GM19455 (cell line): ENCODE measurements around the gene NPSR1.
"Not testable (repeated sequence)": the region's sequence is repeated elsewhere in the genome, so short reads cannot be mapped to it uniquely, and the experiment has no call there.

Source experiments
- ATAC-seq: cut with Tn5 transposase; IDR thresholded peaks from one replicate; pipeline ENCODE4 v1.9.1; 2021; ENCODE audit not compliant: unreplicated experiment

NPSR1 gene

DNA sequence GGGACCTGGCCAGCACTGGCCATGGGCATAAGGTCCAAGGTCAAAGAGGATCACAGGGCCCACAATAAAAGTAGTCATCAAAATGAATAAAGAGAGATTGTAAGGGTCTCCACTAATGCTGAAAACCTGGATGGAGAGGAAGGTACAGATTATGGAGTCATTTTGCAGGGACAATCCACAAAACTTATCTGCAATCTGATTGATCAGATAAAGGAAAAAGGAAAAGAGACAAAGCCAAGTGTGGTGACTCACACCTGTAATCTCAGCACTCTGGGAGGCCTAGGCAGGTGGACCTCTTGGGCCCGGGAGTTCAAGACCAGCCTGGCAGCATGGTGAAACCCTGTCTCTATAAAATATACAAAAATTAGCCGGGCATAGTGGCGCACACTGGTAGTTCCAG is 174.0 kb downstream of the NPSR1 start:
- ATAC-seq, result no peak

- ATAC-seq, result no peak
These were observed 178.0 kb downstream of the NPSR1 start for GRCh38 chr7:34835901-34836600.

DNA sequence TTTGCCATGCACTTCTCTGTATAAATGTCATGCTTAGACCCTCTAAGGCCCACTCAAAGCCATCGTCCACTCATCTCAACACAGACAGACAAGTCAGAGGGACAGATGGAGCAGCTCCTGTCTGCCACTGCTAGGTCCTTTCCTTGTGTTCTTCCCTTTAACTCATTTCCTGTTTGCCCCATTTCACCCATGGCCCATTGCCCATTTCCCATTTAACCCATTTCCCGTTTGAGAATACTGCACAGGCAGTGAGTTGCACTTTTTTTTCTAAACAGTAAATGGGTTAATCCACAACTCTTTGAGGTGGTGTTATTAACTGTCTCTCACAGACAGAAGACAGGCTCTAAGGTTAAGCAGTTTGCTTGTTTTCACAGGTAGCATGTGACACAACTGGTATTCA is 179.3 kb downstream of the NPSR1 start:
- no peak for ATAC-seq

- no peak for ATAC-seq
These were observed 179.8 kb downstream of the NPSR1 start for GRCh38 chr7:34837801-34838201.

DNA sequence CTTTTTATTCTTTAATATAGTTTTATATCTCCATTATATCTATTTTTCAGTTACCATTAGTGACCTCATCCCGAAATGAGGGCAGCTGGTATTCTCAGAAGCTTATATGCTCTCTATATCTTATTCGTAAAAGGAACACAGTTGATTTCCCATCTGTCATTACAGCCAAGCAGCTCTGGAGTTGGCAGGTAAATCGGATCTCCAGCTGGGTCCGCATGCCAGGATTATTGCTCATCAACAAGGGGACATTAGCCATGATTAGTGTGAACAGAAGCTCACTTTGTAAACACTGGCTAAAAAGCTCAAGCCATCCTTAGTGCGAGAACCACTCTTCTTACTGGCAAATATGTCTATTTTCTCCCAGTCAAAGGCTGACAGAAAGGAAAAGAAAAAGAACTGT is 180.3 kb downstream of the NPSR1 start:
- no peak for ATAC-seq

DNA sequence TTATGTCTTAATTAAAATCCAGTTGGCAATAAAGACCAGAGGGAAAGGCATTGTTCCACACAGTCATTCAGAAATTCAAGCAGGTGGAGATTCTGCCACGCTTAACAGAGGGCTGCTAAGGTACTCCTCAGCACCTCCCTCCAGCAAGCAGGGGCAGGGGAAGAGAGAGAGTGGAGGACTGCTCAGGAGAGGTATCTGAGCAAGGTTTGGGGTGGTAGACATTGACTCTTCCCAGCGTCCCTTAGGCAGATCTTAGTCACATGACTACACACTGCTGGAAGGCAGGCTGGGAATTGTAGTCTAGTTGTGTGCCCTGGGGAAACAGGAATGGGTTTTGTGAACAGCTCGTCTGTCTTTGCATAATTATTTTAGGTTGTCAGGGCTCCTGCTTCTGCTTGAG is 181.6 kb downstream of the NPSR1 start:
- ATAC-seq, result no peak

GRCh38 chr7:34840176-34840785 is 182.3 kb downstream of the NPSR1 start:
- ATAC-seq, result no peak

DNA sequence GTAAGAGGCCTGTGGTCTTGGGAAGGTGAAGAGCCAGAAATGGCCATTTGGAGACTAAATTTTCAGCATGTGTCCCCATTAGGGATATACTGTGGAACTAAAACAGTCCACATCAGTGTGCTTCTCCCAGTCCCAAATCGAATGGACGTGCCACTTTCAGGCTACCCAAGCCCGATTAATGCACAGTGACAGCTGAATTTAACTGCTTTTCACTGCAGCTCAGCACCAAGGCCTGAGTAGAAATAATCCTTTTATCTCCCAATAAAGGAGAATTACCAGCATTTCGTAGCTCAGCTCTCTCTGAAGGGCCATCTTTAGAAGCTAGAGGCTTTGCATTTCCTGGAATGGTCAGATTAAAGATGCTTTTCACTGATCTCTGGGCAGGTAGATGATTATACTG is 183.3 kb downstream of the NPSR1 start:
- ATAC-seq, result no peak

GRCh38 chr7:34842782-34843181 is 184.8 kb downstream of the NPSR1 start:
- ATAC-seq, result no peak

DNA sequence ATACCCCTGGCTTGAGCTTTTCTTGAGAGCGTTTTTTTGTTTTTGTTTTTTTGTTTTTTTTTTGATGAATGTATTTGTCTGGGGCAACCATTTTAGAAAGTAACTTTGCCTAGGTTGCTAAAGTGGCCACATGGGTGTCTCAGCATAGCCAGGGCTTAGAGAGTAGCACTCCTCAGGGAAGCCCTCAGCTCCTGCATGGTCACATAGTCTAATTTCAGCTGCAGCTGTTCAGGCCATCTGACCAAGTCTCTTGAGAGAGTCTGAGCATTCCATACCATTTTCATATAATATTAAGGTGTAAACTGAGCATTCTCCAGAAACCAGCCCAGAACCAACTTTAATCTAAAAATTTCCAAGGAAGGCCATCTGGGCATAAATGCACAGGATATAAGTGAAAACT is 186.4 kb downstream of the NPSR1 start:
- ATAC-seq, result no peak

GRCh38 chr7:34844936-34845665 is 187.1 kb downstream of the NPSR1 start:
- no peak for ATAC-seq

DNA sequence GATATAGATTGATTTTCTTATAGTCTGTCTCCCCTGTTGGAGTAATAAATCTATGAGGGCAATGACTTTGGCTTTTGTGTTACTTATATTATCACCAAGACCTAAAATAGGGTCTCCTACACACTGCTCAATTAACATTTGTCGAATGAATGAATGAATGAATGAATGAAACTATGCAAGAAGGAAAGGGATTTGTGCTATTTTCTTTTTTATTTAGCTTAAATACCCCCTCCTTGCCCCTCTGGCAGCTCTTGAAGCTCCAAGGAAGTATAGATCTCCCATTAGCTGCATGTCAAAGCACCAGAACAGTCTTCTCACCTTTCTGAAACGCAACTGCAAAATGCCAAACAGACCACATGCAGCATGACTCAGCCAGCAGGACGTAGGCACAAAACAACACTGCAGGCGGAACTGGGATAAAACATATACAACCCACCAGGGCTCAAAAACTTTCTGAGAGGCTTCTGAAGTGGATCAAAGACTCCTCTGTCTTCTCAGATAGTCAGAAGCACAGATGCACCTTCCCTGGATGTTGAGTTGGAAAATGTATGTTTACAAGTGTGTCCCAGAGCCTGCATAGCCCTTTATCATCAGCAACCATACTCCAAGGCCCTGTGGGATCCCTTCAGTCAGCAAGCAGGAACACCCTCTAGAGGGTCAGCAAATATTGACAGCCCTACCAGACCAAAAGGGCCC is 187.8 kb downstream of the NPSR1 start:
- ATAC-seq, result no peak

- no peak for ATAC-seq
These were observed 189.0 kb downstream of the NPSR1 start for GRCh38 chr7:34846976-34847375.

DNA sequence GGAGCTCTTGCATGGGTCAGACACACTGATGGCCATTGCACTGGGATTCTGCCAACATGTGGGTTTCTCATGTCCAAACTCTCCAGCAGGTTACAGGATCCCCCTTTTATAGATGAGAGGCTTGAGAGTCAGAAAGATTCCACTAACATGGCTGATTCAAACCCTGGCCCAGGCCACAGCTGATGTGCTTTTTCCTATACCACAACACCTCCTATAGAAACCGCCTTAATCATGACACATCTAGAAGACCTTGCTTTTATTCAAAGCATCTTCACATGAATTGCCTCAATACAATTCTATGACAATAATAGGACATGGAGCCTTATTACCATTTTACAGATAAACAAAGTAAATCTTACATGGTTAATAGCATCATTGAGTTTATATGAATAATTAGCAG is 190.7 kb downstream of the NPSR1 start:
- no peak for ATAC-seq

GRCh38 chr7:34849163-34849960 is 191.3 kb downstream of the NPSR1 start:
- ATAC-seq, result no peak

DNA sequence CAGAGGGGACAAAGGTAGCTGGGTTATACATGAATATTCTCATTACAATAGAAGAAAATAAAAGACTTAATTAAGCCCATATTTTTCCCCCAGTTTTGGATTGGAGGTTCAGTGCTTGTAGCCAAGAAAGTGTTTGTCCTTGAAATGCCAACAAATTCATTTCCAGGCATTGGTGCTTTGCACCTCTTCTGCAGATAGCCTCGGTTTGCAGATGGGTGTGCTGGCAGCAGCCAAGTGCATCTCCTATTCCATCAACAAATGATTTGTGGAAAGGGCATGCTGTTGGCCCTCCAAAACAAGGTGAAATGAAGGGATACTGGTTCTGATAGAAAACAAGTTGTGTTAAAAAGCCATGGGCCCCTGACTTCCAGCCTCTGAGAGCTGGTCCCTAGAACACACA is 192.0 kb downstream of the NPSR1 start:
- ATAC-seq, result no peak

GRCh38 chr7:34850681-34851080 is 192.7 kb downstream of the NPSR1 start:
- no peak for ATAC-seq

- no peak for ATAC-seq
These were observed 193.4 kb downstream of the NPSR1 start for GRCh38 chr7:34851431-34851830.

- not testable (repeated sequence) for ATAC-seq
These were observed 200.4 kb downstream of the NPSR1 start for GRCh38 chr7:34858444-34858843.

DNA sequence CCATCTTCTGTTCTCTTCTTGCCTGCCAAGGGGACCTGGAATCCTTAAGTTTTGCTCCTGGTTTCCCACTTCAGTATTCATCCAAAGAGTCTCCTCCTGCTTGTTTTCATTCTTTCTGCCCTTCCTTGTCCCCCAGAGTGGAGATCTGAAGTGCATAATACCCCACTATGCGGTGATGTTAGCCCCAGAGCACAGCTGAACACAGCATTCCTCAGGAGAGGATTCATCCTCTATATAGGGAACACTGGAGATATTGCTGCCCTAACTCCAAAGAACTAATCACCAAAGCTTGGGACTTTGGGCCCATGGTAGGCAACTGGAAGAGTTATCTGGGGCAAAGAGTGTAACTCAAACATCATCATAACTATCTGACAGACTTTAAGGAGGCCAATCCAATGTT is 201.3 kb downstream of the NPSR1 start:
- ATAC-seq, result not testable (repeated sequence)

GRCh38 chr7:34866222-34866621 is 208.2 kb downstream of the NPSR1 start:
- not testable (repeated sequence) for ATAC-seq
